Stimulated activated CD8-positive, alpha-beta memory T cell treated with anti-CD3 and anti-CD28 coated beads, Interleukin-12 subunit alpha, Interleukin-12 subunit beta, amount 100 ng/mL, for 4 hours (primary cell): ENCODE data around the gene CPN2.

Experiments
- DNase-seq: peaks from one replicate; pipeline ENCODE4 v3.0.0-alpha.2; 2020; ENCODE audit warnings: low read depth

The CPN2 gene

DNA sequence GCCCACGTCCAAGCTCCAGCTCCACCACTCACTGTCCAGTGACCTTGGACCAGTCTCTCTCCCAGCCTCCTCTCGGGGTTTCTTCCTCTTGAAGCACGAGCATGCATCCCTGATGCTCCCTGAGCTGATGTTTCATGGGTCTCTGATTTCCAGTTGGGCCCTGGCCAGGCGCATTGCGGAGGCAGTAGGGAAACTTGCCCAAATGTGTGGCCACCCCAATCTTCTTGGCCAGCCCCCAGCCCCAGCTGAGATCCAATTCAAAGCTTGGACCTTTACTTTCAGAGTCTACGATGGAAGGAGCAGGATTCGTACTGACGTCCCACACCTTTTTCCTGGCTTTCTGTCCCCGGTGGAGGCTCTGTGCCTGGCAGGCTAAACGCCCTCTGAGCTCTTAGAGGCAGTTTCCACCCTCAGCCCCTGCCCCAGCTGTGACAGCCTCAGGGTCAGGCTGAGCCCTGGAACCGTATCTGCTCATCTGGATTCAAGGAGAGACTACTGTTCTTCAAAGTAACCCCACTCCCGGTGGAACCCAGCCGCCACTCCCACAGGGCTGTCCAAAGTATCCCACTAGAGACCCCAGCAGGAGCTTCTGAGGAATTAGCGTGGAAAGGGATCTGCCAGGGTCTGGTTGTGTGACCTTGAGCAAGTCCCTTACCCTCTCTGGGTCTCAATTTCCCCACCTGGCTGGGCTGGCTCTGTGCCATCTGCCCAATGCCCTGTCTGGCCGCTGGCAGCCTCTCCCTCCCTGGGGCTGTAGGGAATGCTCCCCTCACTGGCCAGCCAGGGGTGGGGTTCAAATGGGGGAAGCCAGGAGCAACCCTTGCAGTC is 37.4 kb downstream of the CPN2 start:
- DNase-seq = no peak

DNA sequence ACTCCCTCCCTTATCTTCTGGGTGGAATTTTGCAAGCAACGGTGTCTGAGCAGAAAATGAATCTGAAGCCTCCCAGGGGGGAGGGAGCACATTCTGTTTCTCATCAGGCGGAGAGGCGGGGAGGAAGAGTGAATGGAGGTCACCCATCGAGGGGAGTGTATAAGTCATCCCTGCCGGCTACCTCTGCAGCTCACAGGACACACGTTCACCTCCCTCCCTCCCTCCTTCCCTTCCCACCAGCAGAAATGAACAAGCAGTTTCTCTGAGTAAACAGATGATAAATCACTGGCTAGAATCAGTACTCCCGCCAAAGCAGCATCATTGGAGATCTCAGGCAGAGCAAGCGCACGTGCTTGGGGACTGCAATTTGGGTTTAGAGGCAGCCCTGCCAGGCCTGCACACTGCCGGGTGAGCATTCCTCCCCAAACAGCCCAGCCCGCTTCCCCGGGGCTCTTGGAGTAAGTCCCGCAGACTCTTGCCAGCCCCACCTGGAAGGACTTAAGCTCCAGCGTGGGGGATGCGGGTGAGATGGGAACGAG is 38.3 kb downstream of the CPN2 start:
- DNase-seq = no peak

DNA sequence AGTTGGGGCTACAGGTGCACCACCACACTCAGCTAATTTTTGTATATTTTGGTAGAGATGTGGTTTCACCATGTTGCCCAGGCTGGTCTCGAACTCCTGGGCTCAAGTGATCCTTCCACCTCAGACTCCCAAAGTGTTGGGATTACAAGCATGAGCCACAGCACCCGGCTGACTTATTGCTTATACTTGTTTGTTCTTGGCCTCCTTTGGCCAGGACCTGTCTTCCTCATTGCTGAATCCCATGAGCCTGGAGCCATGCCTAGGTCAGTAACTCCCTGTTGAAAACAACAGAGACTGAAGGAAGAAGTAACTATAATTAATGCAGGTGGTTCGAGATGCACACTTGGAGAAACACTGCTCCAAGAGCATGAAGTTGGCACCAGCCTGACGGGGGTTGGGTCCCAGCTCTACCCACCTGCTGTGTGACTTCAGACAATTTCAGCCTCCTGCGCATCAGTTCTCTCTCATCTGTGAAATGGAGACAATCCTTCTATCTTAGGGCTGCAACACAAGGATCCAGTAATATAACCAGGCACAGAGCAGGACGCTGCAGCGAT is 38.9 kb downstream of the CPN2 start:
- DNase-seq = no peak

DNA sequence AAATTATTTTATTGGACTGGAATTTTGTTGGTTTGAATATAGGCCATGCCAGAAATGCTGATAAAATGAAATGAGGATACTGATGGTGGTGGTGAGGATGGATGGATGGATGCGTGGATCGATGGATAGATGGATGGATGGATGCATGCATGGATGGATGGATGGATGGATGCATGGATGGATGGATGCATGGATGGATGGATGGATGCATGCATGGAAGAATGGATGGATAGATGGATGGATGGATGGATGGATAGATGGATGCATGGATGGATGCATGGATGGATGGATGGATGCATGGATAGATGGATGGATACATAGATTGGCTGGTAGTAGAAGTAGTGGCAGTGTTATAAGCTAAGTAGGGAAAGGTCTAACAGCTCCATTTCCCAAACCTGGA is 40.1 kb downstream of the CPN2 start:
- DNase-seq = no peak

DNA sequence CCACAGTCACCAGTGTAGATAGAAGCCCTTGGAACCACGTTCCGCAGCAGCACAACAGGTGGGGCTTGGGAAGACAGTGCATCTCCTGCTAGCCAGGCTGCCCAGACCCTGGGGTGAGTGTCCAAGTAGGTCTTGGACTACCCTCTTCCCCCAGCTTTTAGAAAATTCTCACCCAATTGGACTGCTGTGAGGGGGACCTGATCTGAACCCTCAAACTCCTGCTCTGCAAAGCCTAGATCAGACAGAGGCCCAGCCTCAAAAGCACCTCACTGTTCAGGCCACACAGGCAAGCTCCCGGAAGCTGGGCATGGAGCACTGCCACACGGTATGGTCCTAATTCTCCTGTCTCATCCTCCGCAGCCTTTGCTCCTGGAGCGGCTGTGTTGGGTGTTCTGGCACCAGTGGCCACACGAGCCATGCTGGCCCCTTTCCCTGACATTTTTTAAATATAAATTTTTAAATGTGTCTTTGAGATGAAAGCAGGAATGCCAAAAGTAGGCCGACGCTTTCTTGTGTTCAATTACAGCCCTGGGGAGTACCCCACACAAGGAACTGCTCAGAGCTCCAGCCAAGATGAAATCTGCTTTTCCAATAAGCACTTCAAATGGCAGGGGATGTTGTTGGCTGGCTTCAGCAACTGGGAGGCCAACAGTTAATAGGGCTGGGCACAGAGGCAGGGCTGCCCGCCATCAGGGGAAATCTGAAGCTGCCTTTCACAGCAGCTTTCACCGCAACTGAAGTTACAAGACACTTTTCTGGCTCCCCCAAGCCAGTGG is 40.9 kb downstream of the CPN2 start:
- no peak for DNase-seq

DNA sequence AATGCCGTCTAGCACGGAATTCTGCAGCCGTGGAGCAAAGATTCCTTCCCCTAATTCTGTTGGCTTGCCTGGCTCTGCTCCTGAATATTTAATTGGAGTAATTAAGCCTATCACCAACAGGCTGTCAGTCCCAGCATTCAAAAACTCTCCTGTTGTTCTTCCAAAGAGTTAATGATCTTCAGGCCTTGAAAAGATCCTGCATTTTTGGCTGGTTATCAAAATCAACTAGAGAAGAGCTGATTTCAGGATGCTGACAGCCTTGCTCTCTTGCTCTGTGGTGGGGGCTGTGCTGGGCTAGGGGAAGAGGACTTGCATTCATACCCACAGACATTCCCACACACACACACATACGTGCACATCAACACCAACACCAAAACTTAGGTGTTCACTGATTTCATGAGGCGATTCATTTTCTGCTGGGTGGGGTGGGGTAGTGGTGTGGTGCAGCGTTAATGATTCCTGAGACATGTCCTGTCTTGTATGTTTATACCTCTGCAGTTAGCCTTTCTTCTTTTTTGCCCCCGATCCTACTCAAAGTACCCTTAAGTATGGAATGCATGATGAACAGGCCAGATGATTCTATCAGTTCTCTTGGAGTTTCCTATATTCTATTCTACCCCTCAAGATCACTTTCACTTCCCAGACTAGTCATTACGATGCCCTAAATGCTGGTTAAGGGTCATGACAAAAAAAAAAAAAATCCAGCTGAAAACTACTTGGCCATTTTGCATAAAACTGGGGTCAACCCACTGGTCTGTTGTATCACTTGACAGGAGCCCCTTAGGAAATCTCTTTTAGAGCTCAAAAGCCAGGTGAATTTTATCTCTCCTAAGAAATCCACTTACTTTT is 42.3 kb downstream of the CPN2 start:
- DNase-seq = no peak

DNA sequence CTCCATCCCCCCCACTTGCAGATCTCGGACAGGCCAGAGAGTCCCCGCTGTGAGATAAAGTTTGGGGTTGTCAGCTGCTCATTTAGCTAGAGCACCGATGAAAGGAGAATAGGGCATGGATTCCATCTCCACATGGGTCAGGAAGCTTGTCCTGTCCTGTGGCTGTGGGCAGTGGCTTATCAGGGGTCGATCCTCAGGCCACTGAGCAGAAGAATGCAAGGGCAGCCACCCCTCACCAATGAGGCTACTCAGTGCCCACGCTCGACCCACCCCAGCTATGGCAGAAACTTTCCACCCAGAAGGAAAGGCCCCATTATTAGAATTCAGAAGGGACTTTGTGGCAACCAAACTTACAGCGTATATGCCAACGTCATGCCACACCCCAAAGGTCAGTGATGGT is 43.3 kb downstream of the CPN2 start:
- DNase-seq = no peak

DNA sequence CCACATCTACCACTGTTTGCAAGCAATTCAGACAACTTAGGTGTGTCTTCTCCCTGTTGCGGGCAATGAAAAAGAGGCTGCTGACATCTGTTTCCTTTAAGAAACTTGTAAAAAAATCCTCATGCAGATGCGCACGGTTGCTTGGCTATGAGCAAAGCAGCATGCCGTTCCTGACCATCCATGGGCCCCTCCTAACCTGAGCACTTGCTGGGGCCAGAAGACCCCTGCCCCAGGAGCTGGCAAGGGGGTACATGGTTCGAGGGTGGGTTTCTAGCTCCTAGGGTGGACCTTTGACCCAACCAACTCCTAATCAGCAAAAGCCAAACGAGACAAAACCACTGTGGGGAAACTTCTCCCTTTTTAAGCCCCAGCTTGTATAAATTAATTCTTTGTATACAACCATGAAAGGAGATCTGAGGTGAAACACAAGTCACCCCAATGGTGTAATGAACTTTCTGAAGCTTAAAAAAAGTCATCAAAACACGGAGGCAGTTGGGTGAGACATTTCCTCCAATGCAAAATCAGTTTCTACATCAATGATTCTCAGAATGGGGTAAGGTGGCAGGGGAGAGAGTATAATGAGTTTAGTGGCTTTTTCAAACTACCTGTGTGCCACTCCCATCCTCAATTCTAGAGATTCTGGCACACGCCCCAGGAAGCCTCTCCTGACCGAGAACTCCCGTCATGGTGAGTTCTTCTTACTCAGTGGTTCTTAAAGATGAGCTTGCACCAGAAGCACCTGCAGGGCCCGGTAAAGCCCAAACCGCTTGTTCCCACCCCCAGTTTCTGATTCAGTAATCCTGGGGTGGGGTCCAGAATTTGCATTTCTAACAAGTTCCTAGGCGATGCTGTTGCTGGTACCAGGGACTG is 44.1 kb downstream of the CPN2 start:
- no peak for DNase-seq

DNA sequence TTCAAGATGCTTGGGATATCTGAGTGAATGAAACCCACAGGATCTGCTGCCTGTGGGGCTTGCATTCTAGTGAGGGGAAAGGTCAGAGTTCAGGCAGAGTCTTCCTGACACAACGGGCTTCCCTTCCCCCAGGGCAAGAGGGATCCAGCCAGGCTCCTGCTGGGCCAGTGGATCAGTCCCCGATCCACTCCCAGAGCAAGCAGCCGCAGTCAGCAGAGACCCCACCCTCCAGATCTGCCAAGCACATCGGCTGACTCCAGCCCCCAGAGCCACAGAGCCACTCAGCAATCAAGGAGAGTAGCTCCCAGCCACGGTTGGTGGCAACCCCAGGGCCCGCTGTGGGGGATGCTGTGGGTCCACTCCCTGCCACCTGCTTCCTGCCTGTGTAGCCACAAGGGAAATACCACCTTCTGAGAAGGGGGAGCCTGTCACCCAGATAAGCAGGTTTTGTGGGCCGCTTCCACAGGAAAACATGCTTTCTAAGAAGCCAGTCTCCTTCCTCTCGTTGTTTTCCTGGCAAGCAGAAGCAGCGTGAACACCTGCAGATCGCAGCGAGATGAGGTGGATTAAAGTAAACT is 44.9 kb downstream of the CPN2 start:
- no peak for DNase-seq

DNA sequence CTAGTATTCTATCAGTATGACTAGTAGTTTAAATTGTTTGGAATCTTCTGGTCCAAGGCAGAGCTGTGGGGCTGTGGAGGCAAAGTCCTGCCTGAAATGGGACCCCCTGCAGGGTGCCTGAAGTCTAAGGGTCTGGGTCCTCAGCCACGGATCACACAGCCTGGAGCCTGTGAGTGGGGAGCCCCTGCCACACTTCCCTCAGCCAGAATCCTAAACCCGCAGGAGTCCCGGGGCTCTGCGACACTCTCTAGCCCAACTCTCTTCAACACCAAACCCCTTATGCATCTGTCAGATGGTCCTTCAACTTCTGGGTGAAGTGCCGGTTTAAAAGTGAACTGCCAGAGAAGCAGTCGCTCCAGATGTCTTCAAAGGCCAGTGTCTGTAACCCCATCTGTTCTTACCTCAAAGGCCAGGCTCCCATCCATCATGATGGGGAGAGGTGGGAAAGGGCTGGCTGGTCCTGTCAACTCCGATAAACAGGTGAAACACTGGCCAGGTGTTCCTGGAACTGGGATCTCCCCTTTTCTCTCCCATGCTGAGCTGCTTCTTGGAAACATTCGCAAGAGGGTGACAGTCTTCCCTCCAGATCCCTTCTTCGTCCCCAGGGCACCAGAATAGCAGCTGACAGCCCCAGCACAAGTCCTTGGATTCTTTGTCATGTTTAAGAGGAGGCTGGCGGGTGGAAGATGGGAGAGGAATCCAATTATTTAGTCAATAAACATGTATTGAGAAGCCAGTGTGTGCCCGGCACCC is 45.6 kb downstream of the CPN2 start:
- DNase-seq = no peak

DNA sequence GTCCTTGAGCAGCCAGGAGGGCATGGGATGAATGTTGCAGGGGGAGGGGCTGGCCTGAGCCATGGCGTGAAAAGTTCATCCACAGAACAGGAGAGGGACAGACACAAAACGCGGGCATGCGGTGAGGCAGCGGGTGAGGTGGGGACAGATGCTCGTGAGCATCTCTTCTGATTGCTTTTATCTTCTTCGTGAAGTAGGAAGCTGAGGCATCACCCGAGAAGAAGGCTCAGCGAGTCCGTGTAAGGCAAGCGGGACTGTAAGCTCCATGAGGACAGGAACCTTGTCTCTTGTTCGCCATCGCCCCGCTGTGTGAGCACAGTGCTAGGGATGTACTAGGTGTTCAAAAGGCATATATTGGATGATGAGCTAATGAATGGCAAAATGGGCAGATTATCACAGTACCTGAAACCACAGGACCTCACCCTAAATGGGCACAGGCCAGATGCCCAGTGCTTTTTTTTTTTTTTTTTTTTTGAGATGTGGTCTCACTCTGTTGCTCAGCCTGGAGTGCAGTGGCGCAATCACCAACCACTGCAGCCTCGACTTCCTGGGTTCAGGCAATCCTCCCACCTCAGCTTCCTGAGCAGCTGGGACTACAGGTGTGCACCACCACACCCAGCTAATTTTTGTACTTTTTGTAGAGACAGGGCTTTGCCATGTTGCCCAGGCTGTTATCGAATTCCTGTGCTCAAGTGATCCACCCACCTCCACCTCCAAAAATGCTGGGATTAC is 46.8 kb downstream of the CPN2 start:
- no peak for DNase-seq

DNA sequence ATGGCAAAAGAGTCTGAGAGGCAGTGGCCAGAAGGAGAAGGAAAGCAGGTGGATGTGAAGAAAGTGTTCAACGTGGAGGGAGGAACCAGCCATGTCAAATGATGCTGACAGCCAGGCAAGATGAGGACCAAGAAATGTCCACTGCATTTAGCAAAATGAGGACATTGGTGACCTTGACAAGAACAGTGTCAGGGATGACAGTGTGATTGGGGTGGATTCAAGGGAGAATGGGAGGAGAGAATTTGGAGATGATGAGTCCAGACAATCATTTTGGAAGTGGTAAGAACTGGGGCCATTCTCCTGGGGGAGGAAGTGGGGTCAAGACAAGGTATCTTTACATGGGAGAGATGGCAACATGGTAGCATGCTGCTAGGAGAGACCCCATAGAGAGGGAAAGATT is 47.4 kb downstream of the CPN2 start:
- DNase-seq = no peak

DNA sequence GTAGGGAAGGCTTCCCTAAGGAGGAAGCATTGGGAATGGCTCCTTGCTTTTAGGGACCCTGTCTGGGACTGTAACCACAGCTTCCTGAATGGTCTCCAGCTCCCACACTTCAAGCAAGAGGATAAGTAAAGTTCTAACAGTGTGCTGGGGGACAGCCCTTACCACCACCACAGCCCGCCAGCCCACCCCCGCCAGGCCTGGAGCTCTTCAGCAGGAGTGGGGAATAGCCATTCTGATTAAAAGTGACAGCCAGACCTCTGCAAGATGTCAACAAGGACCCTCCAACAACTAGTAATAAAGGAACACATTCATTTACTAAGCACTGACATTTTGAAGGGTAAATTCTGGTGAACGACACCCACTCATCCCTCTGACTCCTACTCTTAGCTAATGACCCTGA is 49.4 kb downstream of the CPN2 start:
- DNase-seq = no peak

DNA sequence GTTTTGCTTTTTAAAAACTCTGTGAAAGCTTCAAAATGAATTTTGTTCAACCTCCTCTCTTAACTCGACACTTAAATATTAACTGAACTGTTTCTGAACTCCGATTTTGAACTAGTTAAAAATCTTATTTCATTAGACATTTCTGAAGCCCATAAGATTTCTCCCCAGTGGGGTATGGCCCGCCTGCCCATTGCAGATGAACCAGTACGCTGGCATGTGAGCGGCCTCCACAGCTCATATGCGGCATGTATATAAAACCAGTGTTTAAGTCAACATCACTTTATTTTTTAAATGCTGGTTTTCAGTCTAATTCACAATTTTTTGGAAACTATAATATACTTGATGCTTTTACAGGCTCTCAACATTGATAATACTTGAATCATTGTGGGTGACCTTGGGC is 50.2 kb downstream of the CPN2 start:
- no peak for DNase-seq

DNA sequence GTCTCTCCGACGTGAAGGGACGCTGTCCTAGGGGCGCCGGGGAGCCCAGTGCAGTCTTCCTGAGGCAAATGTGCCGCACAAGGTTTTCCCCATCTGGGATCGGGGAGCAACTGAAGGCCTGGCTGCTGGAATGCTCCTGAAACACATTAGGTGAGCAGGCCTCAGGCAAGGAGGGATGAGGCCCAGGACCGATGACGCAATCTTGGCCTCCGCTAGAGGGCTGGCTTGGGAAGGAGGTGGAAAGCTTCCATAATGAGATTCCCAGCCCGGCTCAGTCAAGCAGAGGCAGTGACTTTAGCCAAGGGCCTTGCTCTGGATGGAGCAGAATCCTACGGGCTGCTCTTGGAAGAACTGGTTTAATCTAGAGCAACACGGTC is 50.8 kb downstream of the CPN2 start:
- no peak for DNase-seq

DNA sequence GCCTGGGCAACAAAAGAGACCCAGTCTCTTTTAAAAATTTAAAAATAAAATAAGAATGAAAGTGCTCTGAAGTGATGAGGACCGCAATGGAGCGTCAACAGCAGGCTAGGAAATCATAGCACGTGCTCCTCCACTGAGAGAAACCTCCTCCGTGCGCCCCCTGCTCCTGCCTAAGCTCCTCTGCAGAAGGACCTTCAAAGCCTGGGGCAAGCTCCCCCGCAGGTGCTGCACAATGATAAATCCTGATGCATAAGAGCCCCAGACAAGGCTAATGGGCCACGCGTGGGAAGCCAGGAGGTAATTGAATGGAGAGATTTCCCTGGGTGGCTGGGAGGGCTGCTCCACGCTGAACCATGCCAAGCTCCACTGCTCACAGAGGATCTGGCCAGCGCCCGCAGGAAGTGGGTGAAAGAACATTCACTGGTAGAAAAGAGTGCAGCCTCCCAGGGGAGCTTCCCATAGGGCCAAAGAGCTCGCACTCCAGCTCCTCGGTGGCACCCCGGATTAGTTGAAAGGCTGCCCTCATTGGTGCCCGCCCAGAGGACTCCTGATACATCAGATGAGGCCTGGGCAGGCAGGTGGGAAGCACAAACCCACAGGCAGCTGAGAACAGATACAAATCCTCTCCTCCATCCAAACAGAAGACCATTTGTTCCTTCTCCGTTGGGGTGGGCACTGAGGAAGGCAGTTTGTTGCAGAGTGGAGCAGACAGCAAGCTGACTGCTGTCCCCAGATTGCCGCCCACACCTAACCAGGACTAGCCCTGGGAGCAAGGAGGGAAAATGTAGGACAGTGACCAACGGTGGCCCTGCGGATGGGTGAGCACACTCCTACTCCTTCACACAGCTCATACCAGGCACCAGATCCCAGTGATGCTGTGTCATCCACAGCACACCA is 52.5 kb downstream of the CPN2 start:
- DNase-seq = no peak

DNA sequence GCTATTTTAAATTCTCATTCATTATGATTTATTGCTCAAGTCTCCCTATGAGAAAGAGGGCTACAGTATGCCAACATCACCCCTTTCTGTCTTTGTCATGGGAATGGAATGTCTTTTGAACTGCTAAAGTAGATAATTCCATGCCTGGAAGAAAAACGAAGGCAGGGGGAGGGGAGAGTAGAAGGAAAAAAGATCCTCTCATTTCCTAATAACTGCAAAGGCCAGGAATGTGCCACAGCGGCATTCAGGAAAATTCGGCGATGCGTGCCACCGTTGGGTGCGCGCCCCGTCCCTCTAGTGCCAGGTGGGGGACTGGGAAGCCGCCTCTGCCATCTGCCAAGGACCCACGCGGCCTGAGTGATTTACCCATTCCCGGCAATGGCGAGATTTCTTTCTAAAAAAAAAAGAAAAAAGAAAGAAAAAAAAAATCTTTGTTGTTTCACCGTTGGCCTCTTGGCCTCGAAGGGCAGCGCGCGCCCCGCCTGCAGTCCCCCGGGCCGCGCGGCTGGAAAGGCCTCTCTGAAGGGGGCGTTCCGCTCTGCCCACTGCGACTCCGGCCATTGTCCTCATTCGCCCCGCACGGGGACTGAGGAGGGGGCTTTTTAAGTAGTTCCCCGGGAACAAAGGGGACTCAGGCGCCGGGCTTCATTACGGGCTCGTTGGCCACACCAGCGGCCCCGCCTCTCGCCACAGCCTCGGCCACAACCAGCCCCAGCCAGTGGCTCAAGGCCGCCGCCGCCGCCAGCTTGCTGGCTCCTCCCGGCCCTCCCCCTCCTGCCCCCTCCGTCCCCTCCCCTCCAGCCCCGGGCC is 54.5 kb downstream of the CPN2 start:
- DNase-seq = no peak

DNA sequence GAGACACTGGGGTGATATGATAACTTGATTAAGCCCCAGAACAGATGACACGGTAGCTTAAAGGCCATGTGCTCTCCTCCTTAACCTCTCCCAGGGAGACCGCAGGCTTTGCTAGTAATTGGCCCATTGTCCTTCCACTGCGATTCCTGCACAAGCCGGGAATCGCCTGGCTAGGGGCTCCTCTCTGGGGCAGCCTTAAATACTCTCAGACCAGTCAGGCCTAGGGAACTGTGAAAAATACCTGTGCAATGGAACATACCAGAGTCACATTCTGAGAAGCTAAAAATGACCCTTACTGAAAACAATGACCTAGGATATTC is 56.3 kb downstream of the CPN2 start:
- DNase-seq = no peak
